Raji (cell line): ENCODE measurements around the gene BBX.

ENCODE experiments used
- POLR2A ChIP-seq: IDR thresholded peaks from 2 replicates; pipeline ENCODE4 v1.6.1; 2011; ENCODE audit warnings: low read depth, low read length, control low read depth; ENCODE audit not compliant: insufficient read depth

The BBX gene

GRCh38 chr3:107775974-107776373 lies 253.2 kb downstream of the BBX start:
- no peak for TF ChIP-seq POLR2A

- TF ChIP-seq POLR2A = no peak
Measured at GRCh38 chr3:107781253-107781652, 258.5 kb downstream of the BBX start.

GRCh38 chr3:107782054-107782453 lies 259.3 kb downstream of the BBX start:
- no peak for TF ChIP-seq POLR2A

- no peak for TF ChIP-seq POLR2A
Measured at GRCh38 chr3:107790612-107791011, 267.9 kb downstream of the BBX start.

- no peak for TF ChIP-seq POLR2A
Measured at GRCh38 chr3:107791027-107791426, 268.3 kb downstream of the BBX start.

GRCh38 chr3:107791450-107791849 lies 268.7 kb downstream of the BBX start:
- TF ChIP-seq POLR2A = no peak

GRCh38 chr3:107794664-107795443 lies 272.1 kb downstream of the BBX start:
- TF ChIP-seq POLR2A = no peak

- no peak for TF ChIP-seq POLR2A
Measured at GRCh38 chr3:107795514-107796094, 272.8 kb downstream of the BBX start.

- TF ChIP-seq POLR2A = no peak
Measured at GRCh38 chr3:107796791-107797190, 274.0 kb downstream of the BBX start.

- no peak for TF ChIP-seq POLR2A
Measured at GRCh38 chr3:107797586-107797985, 274.8 kb downstream of the BBX start.

- TF ChIP-seq POLR2A = no peak
Measured at GRCh38 chr3:107798381-107798780, 275.6 kb downstream of the BBX start.

- no peak for TF ChIP-seq POLR2A
Measured at GRCh38 chr3:107800710-107801109, 277.9 kb downstream of the BBX start.

GRCh38 chr3:107803170-107803569 lies 280.4 kb downstream of the BBX start:
- TF ChIP-seq POLR2A = no peak

GRCh38 chr3:107806021-107806420 lies 283.3 kb downstream of the BBX start:
- TF ChIP-seq POLR2A = no peak

GRCh38 chr3:107806536-107806935 lies 283.8 kb downstream of the BBX start:
- no peak for TF ChIP-seq POLR2A

GRCh38 chr3:107810171-107811071 lies 287.7 kb downstream of the BBX start:
- TF ChIP-seq POLR2A = no peak
